Muscle layer of colon (tissue), 2 donors: ENCODE measurements around the gene CSKMT.
A peak's percentile ranks its signal among the peaks of the same experiment; 100 is the strongest.
"Not testable (repeated sequence)": the region's sequence is repeated elsewhere in the genome, so short reads cannot be mapped to it uniquely, and the experiment has no call there.

Source experiments
- H3K27ac ChIP-seq: one replicate; pipeline ENCODE4 v1.7.0; 2013; ENCODE audit warnings: low read depth, mild to moderate bottlenecking, low read length, moderate library complexity
- H3K27me3 ChIP-seq, 2 donors: one replicate each; pipeline ENCODE4 v1.7.0; 2013; ENCODE audit warnings: low read length in 2 of 2, mild to moderate bottlenecking in 2 of 2; ENCODE audit not compliant: insufficient read depth in 2 of 2, control insufficient read depth in 1 of 2
- H3K36me3 ChIP-seq: one replicate; pipeline ENCODE4 v1.7.0; 2013; ENCODE audit warnings: mild to moderate bottlenecking, low read length; ENCODE audit not compliant: insufficient read depth
- H3K4me1 ChIP-seq: one replicate; pipeline ENCODE4 v1.7.0; 2013; ENCODE audit warnings: mild to moderate bottlenecking, low read length; ENCODE audit not compliant: insufficient read depth
- H3K4me3 ChIP-seq, 2 donors: one replicate each; pipeline ENCODE4 v1.7.0; 2013; ENCODE audit warnings: low read length in 2 of 2, low read depth in 1 of 2, mild to moderate bottlenecking in 1 of 2, moderate library complexity in 1 of 2
- H3K9ac ChIP-seq: one replicate; pipeline ENCODE4 v1.7.0; 2013; ENCODE audit warnings: low read length
- H3K9me3 ChIP-seq: one replicate; pipeline ENCODE4 v1.7.0; 2013; ENCODE audit warnings: mild to moderate bottlenecking, low read length
- donor health status: abdominal sarcoma.
- donor health status: Adenocarcinoma of cecum.

The CSKMT gene

GRCh38 chr11:62664405-62665074 lies 572 bp upstream of the CSKMT start:
- Histone ChIP-seq H3K4me3 (peak overlapping the region; percentile 75 to 91), H3K9me3 (no peaks in the 10 kb centered on the region), H3K4me1 (peaks cover 28% of the 10 kb centered on the region), H3K9ac (peak overlapping the region; percentile 60), H3K36me3 (peaks cover 17% of the 10 kb centered on the region), H3K27me3 (no peaks in the 10 kb centered on the region), H3K27ac (peak overlapping the region; percentile 95)

DNA sequence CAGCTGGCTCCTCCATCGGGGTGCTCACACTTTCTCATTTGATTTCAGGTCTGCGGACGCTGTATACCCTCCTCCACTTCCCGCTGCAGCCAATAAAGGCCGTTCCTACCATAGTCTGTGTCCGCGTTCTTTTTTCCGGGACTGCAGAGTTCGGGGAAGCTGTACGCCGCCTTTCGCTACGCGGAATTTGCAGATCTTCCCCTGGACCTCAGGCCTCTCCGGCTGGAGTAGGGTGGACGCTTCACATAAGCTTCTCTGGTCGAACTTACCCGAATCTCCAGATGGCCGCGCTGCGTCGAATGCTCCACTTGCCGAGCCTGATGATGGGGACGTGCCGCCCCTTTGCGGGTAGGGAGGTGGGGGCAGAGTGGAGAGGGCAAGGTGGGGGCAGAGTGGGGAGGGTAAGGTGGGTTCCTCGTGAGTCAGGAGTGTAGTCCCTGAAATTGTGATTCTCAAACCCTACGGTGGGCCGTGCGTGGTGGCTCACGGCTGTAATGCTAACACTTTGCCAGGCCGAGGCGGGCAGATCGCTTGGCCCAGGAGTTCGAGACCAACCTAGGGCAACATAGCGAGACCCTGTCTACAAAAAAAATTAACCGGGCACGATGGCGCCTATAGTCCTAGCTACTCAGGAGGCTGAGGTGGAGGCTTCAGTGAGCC lies 617 bp downstream of the CSKMT start:
- H3K27me3 ChIP-seq, result no peaks in the 10 kb centered on the region
- H3K4me1 ChIP-seq, result peaks cover 28% of the 10 kb centered on the region
- peak overlapping the region; percentile 88 for H3K9ac ChIP-seq
- H3K36me3 ChIP-seq, result peaks cover 17% of the 10 kb centered on the region
- H3K27ac ChIP-seq, result peak overlapping the region; percentile 95
- H3K9me3 ChIP-seq, result no peaks in the 10 kb centered on the region
- H3K4me3 ChIP-seq, result peak overlapping the region; percentile 75 to 91

GRCh38 chr11:62666259-62666926 lies 1.3 kb downstream of the CSKMT start:
- peak overlapping the region; percentile 75 to 91 for H3K4me3 ChIP-seq
- no peaks in the 10 kb centered on the region for H3K9me3 ChIP-seq
- H3K27ac ChIP-seq, result peak overlapping the region; percentile 95
- H3K27me3 ChIP-seq, result no peaks in the 10 kb centered on the region
- peak overlapping the region; percentile 88 for H3K9ac ChIP-seq
- H3K4me1 ChIP-seq, result peaks cover 28% of the 10 kb centered on the region
- H3K36me3 ChIP-seq, result peaks cover 17% of the 10 kb centered on the region

DNA sequence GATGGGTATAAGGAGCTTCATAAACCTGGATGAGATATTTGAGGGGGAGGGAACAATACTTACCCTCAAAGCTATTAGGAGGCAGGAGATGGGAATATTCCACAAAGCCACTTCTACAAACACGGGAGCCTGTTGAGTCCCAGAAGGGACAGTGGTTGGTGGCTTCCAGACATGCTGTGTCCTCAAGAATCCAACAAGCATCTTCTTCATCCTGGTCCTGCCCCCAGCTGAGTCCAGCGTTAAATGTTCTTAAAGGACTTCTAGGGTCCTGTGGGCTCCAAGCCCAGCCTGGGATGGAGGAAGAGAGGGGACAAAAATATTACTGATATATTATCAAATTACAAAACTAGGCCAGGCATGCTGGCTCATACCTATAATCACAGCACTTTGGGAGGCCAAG lies 2.3 kb downstream of the CSKMT start:
- H3K9me3 ChIP-seq, result no peaks in the 10 kb centered on the region
- H3K9ac ChIP-seq, result peak overlapping the region; percentile 3
- peaks cover 16% of the 10 kb centered on the region for H3K36me3 ChIP-seq
- H3K27me3 ChIP-seq, result no peaks in the 10 kb centered on the region
- no peak overlapping the region for H3K27ac ChIP-seq
- peaks cover 28% of the 10 kb centered on the region for H3K4me1 ChIP-seq
- no peak overlapping the region for H3K4me3 ChIP-seq

- Histone ChIP-seq H3K4me1 (peaks cover 34% of the 10 kb centered on the region), H3K9me3 (no peaks in the 10 kb centered on the region), H3K9ac (no peak overlapping the region), H3K36me3 (peaks cover 8% of the 10 kb centered on the region), H3K27ac (no peak overlapping the region), H3K27me3 (no peaks in the 10 kb centered on the region), H3K4me3 (no peak overlapping the region)
Observed at GRCh38 chr11:62669420-62670161, 4.5 kb downstream of the CSKMT start.

GRCh38 chr11:62671236-62671607 lies 6.1 kb downstream of the CSKMT start:
- Histone ChIP-seq H3K4me3 (peak overlapping the region; percentile 43 to 64), H3K4me1 (peaks cover 30% of the 10 kb centered on the region), H3K9me3 (no peaks in the 10 kb centered on the region), H3K27ac (peak overlapping the region; percentile 94), H3K27me3 (no peaks in the 10 kb centered on the region), H3K9ac (peak overlapping the region; percentile 62), H3K36me3 (peaks cover 10% of the 10 kb centered on the region)

- Histone ChIP-seq H3K4me1 (peaks cover 24% of the 10 kb centered on the region), H3K27ac (peak within 1 kb of the TSS; percentile 94), H3K27me3 (no peaks in the 10 kb centered on the region), H3K9me3 (no peaks in the 10 kb centered on the region), H3K4me3 (peak within 1 kb of the TSS; percentile 43 to 64), H3K9ac (peak within 1 kb of the TSS; percentile 62), H3K36me3 (peaks cover 15% of the 10 kb centered on the region)
Observed at GRCh38 chr11:62671608-62672389, 6.7 kb downstream of the CSKMT start, which contains the start of the genes LBHD1 and UQCC3. Gene LBHD1, minus strand, starts transcription at chr11:62672267. Its CDS starts 2,236 bp downstream, at chr11:62670031. Gene UQCC3, plus strand, starts transcription at chr11:62671673. Its CDS starts 73 bp downstream, at chr11:62671746.

GRCh38 chr11:62673196-62673525 lies 8.0 kb downstream of the CSKMT start:
- Histone ChIP-seq H3K36me3 (peaks cover 17% of the 10 kb centered on the region), H3K27ac (no peak overlapping the region), H3K9ac (no peak overlapping the region), H3K4me3 (no peak overlapping the region), H3K27me3 (no peaks in the 10 kb centered on the region), H3K9me3 (no peaks in the 10 kb centered on the region), H3K4me1 (peaks cover 19% of the 10 kb centered on the region)

GRCh38 chr11:62675415-62675814 lies 10.3 kb downstream of the CSKMT start:
- H3K27ac ChIP-seq, H3K9ac ChIP-seq, H3K27me3 ChIP-seq, H3K9me3 ChIP-seq, H3K4me3 ChIP-seq: not testable (repeated sequence)
- H3K36me3 ChIP-seq, result peaks cover 17% of the 10 kb centered on the region
- H3K4me1 ChIP-seq, result peaks cover 22% of the 10 kb centered on the region

- Histone ChIP-seq H3K4me1 (peaks cover 22% of the 10 kb centered on the region), H3K9ac (no peak overlapping the region), H3K9me3 (no peaks in the 10 kb centered on the region), H3K4me3 (no peak overlapping the region), H3K27me3 (no peaks in the 10 kb centered on the region), H3K36me3 (peaks cover 17% of the 10 kb centered on the region), H3K27ac (no peak overlapping the region)
Observed at GRCh38 chr11:62676698-62677097, 11.6 kb downstream of the CSKMT start.
